ENCODE measurements around the gene STXBP5.

Gene STXBP5

GRCh38 chr6:147164761-147165160 is 39.5 kb upstream of the STXBP5 start:
- no peak overlapping the region for H3K4me3 ChIP-seq (ENCODE audit: extremely low read depth, insufficient read depth, low read length, poor library complexity, severe bottlenecking)
- peaks cover 7% of the 10 kb centered on the region for H3K4me1 ChIP-seq (ENCODE audit: control insufficient read depth, insufficient read depth, low read length, poor library complexity, severe bottlenecking)
- no peaks in the 10 kb centered on the region for H3K36me3 ChIP-seq (ENCODE audit: control insufficient read depth, insufficient read depth, low read length)
- no peak overlapping the region for H3K27ac ChIP-seq (ENCODE audit: low read depth, low read length, severe bottlenecking)
- H3K9me3 ChIP-seq (ENCODE audit: control insufficient read depth, low read length) = no peaks in the 10 kb centered on the region

- 78 to 87% methylated on average over 1 to 2 of the region's 2 CpGs for WGBS, 2 experiments (ENCODE audit: insufficient coverage in 2 of 2)
- Histone ChIP-seq H3K4me1 (ENCODE audit: control insufficient read depth, insufficient read depth, low read length, poor library complexity, severe bottlenecking) (peaks cover 7% of the 10 kb centered on the region), H3K27ac (ENCODE audit: low read depth, low read length, severe bottlenecking) (no peak overlapping the region), H3K4me3 (ENCODE audit: extremely low read depth, insufficient read depth, low read length, poor library complexity, severe bottlenecking) (no peak overlapping the region), H3K9me3 (ENCODE audit: control insufficient read depth, low read length) (no peaks in the 10 kb centered on the region), H3K36me3 (ENCODE audit: control insufficient read depth, insufficient read depth, low read length) (no peaks in the 10 kb centered on the region)
These were observed 37.8 kb upstream of the STXBP5 start for GRCh38 chr6:147166360-147166944.

GRCh38 chr6:147166992-147167391 is 37.2 kb upstream of the STXBP5 start:
- no CpG with 5 or more reads among the region's 1 CpG for WGBS, 2 experiments (ENCODE audit: insufficient coverage in 2 of 2)
- Histone ChIP-seq H3K9me3 (ENCODE audit: control insufficient read depth, low read length) (no peaks in the 10 kb centered on the region), H3K36me3 (ENCODE audit: control insufficient read depth, insufficient read depth, low read length) (no peaks in the 10 kb centered on the region), H3K4me3 (ENCODE audit: extremely low read depth, insufficient read depth, low read length, poor library complexity, severe bottlenecking) (no peak overlapping the region), H3K4me1 (ENCODE audit: control insufficient read depth, insufficient read depth, low read length, poor library complexity, severe bottlenecking) (peaks cover 7% of the 10 kb centered on the region), H3K27ac (ENCODE audit: low read depth, low read length, severe bottlenecking) (no peak overlapping the region)

- peaks cover 7% of the 10 kb centered on the region for H3K4me1 ChIP-seq (ENCODE audit: control insufficient read depth, insufficient read depth, low read length, poor library complexity, severe bottlenecking)
- 100% methylated on average over 2 of the region's 4 CpGs for WGBS, 2 experiments (ENCODE audit: insufficient coverage in 2 of 2)
- H3K27ac ChIP-seq (ENCODE audit: low read depth, low read length, severe bottlenecking) = no peak overlapping the region
- H3K4me3 ChIP-seq (ENCODE audit: extremely low read depth, insufficient read depth, low read length, poor library complexity, severe bottlenecking) = no peak overlapping the region
- H3K9me3 ChIP-seq (ENCODE audit: control insufficient read depth, low read length) = no peaks in the 10 kb centered on the region
- no peaks in the 10 kb centered on the region for H3K36me3 ChIP-seq (ENCODE audit: control insufficient read depth, insufficient read depth, low read length)
These were observed 36.4 kb upstream of the STXBP5 start for GRCh38 chr6:147167576-147168461.

- Histone ChIP-seq H3K4me1 (ENCODE audit: control insufficient read depth, insufficient read depth, low read length, poor library complexity, severe bottlenecking) (peaks cover 7% of the 10 kb centered on the region), H3K36me3 (ENCODE audit: control insufficient read depth, insufficient read depth, low read length) (no peaks in the 10 kb centered on the region), H3K4me3 (ENCODE audit: extremely low read depth, insufficient read depth, low read length, poor library complexity, severe bottlenecking) (no peak overlapping the region), H3K27ac (ENCODE audit: low read depth, low read length, severe bottlenecking) (no peak overlapping the region), H3K9me3 (ENCODE audit: control insufficient read depth, low read length) (no peaks in the 10 kb centered on the region)
- no CpG with 5 or more reads among the region's 1 CpG for whole genome bisulfite sequencing, 2 experiments (ENCODE audit: insufficient coverage in 2 of 2)
These were observed 34.7 kb upstream of the STXBP5 start for GRCh38 chr6:147169529-147169928.

GRCh38 chr6:147170269-147170668 is 33.9 kb upstream of the STXBP5 start:
- Histone ChIP-seq H3K4me1 (ENCODE audit: control insufficient read depth, insufficient read depth, low read length, poor library complexity, severe bottlenecking) (peaks cover 7% of the 10 kb centered on the region), H3K4me3 (ENCODE audit: extremely low read depth, insufficient read depth, low read length, poor library complexity, severe bottlenecking) (no peak overlapping the region), H3K36me3 (ENCODE audit: control insufficient read depth, insufficient read depth, low read length) (no peaks in the 10 kb centered on the region), H3K27ac (ENCODE audit: low read depth, low read length, severe bottlenecking) (no peak overlapping the region), H3K9me3 (ENCODE audit: control insufficient read depth, low read length) (no peaks in the 10 kb centered on the region)
- 100% methylated on average over 1 of the region's 1 CpG; no CpG with 5 or more reads in 1 of the 2 experiments for WGBS, 2 experiments (ENCODE audit: insufficient coverage in 2 of 2)

- H3K36me3 ChIP-seq (ENCODE audit: control insufficient read depth, insufficient read depth, low read length) = no peaks in the 10 kb centered on the region
- H3K27ac ChIP-seq (ENCODE audit: low read depth, low read length, severe bottlenecking) = no peak overlapping the region
- WGBS, 2 experiments (ENCODE audit: insufficient coverage in 2 of 2) = no CpG with 5 or more reads among the region's 5 CpGs
- no peaks in the 10 kb centered on the region for H3K9me3 ChIP-seq (ENCODE audit: control insufficient read depth, low read length)
- H3K4me1 ChIP-seq (ENCODE audit: control insufficient read depth, insufficient read depth, low read length, poor library complexity, severe bottlenecking) = no peaks in the 10 kb centered on the region
- no peak overlapping the region for H3K4me3 ChIP-seq (ENCODE audit: extremely low read depth, insufficient read depth, low read length, poor library complexity, severe bottlenecking)
These were observed 31.1 kb upstream of the STXBP5 start for GRCh38 chr6:147173140-147173539.

- Histone ChIP-seq H3K4me1 (ENCODE audit: control insufficient read depth, insufficient read depth, low read length, poor library complexity, severe bottlenecking) (no peaks in the 10 kb centered on the region), H3K9me3 (ENCODE audit: control insufficient read depth, low read length) (no peaks in the 10 kb centered on the region), H3K27ac (ENCODE audit: low read depth, low read length, severe bottlenecking) (no peak overlapping the region), H3K4me3 (ENCODE audit: extremely low read depth, insufficient read depth, low read length, poor library complexity, severe bottlenecking) (no peak overlapping the region), H3K36me3 (ENCODE audit: control insufficient read depth, insufficient read depth, low read length) (no peaks in the 10 kb centered on the region)
- WGBS, 2 experiments (ENCODE audit: insufficient coverage in 2 of 2) = 86% methylated on average over 1 of the region's 3 CpGs; no CpG with 5 or more reads in 1 of the 2 experiments
These were observed 30.4 kb upstream of the STXBP5 start for GRCh38 chr6:147173675-147174308.

- H3K36me3 ChIP-seq (ENCODE audit: control insufficient read depth, insufficient read depth, low read length) = no peaks in the 10 kb centered on the region
- H3K4me1 ChIP-seq (ENCODE audit: control insufficient read depth, insufficient read depth, low read length, poor library complexity, severe bottlenecking) = no peaks in the 10 kb centered on the region
- WGBS, 2 experiments (ENCODE audit: insufficient coverage in 2 of 2) = 63 to 89% methylated on average over 1 of the region's 1 CpG
- H3K4me3 ChIP-seq (ENCODE audit: extremely low read depth, insufficient read depth, low read length, poor library complexity, severe bottlenecking) = no peak overlapping the region
- H3K9me3 ChIP-seq (ENCODE audit: control insufficient read depth, low read length) = no peaks in the 10 kb centered on the region
- H3K27ac ChIP-seq (ENCODE audit: low read depth, low read length, severe bottlenecking) = no peak overlapping the region
These were observed 27.4 kb upstream of the STXBP5 start for GRCh38 chr6:147176795-147177194.

GRCh38 chr6:147177286-147177685 is 26.9 kb upstream of the STXBP5 start:
- Histone ChIP-seq H3K36me3 (ENCODE audit: control insufficient read depth, insufficient read depth, low read length) (no peaks in the 10 kb centered on the region), H3K4me3 (ENCODE audit: extremely low read depth, insufficient read depth, low read length, poor library complexity, severe bottlenecking) (no peak overlapping the region), H3K9me3 (ENCODE audit: control insufficient read depth, low read length) (no peaks in the 10 kb centered on the region), H3K27ac (ENCODE audit: low read depth, low read length, severe bottlenecking) (no peak overlapping the region), H3K4me1 (ENCODE audit: control insufficient read depth, insufficient read depth, low read length, poor library complexity, severe bottlenecking) (no peaks in the 10 kb centered on the region)
- 100% methylated on average over 1 to 2 of the region's 3 CpGs for WGBS, 2 experiments (ENCODE audit: insufficient coverage in 2 of 2)

GRCh38 chr6:147178355-147178754 is 25.9 kb upstream of the STXBP5 start:
- Histone ChIP-seq H3K4me1 (ENCODE audit: control insufficient read depth, insufficient read depth, low read length, poor library complexity, severe bottlenecking) (no peaks in the 10 kb centered on the region), H3K36me3 (ENCODE audit: control insufficient read depth, insufficient read depth, low read length) (no peaks in the 10 kb centered on the region), H3K4me3 (ENCODE audit: extremely low read depth, insufficient read depth, low read length, poor library complexity, severe bottlenecking) (no peak overlapping the region), H3K27ac (ENCODE audit: low read depth, low read length, severe bottlenecking) (no peak overlapping the region), H3K9me3 (ENCODE audit: control insufficient read depth, low read length) (no peaks in the 10 kb centered on the region)

Measured in mesodermal cell (in vitro differentiated cells).